NCI-H1694 treated with DMSO at 0.1 percent for 48 hours (cell line): ENCODE results near the gene ZNF839.
"Not testable (repeated sequence)": the region's sequence is repeated elsewhere in the genome, so short reads cannot be mapped to it uniquely, and the experiment has no call there.

Experiments used
- DNase-seq: peaks from one replicate; lab custom pipeline; 2025; lab: John Stamatoyannopoulos, UW

Gene ZNF839

DNA sequence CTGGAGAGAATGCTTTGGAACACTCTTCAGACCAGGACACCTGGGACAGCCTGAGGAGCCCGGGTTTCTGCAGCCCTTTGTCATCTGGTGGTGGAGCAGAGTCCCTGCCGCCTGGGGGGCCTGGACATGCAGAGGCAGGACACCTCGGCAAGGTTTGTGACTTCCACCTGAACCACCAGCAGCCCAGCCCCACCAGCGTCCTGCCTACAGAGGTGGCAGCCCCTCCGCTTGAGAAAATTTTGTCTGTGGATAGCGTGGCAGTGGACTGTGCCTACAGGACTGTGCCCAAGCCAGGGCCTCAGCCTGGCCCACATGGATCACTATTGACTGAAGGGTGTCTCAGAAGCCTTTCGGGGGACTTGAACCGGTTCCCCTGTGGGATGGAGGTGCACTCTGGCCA lies 22.0 kb downstream of the ZNF839 start:
- no peak for DNase-seq

DNA sequence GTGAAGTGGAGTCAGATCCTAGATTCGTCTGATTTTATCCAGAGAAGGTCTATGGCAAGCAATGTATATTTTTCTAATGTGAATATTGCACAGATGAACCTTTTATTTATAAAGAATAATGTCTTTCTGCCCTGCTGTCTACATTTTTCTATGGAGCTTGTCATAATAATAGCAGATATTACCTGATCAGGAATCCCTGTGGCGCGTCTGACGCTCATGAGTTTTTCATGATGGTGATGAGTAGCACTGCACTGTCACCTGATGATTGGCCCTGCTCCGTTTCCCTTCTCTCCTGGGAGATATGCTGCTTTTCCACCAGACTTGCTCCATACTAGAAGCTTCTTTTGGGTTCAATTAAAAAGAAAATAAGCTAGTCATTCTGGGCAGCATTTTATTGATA lies 22.7 kb downstream of the ZNF839 start:
- no peak for DNase-seq

- DNase-seq: no peak
These were observed 24.5 kb downstream of the ZNF839 start for GRCh38 chr14:102344084-102344483.

DNA sequence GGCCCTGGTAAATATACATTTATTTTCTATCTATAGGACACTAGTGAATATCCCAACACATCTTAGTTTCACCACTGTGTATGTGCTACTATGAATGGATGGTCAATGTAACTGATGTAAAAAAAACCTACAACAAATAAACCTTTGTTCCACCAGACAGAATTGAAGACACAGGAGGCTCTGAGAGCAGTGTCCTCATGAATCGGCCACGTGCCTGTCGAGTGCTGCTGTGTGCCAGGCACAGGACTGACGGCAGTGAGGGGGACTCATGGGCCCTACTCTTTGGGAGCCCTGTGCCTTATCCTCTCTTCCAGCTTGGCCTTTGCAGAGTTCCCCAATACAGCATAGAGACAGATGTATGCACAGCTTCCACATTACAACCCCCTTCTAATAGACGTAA lies 24.9 kb downstream of the ZNF839 start:
- no peak for DNase-seq

DNA sequence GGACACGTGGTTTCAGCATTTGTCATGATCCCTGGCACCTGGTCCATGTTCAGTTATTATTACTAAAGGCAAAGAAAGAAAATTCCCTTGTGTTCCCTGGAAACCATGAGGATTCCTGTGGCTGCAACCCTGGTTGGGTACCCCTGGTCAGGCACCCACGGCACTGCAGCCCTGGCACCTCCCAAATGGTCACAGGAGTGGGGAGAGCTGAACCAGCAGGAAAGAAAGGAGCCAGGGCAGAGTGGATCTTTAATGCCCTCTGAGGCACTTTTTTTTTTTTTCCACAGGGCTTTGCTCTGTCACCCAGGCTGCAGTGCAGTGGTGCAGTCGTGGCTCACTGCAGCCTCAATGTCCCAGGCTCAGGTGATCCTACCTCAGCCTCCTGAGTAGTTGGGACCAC lies 25.7 kb downstream of the ZNF839 start:
- no peak for DNase-seq

- DNase-seq: no peak
These were observed 27.1 kb downstream of the ZNF839 start for GRCh38 chr14:102346645-102347044.

DNA sequence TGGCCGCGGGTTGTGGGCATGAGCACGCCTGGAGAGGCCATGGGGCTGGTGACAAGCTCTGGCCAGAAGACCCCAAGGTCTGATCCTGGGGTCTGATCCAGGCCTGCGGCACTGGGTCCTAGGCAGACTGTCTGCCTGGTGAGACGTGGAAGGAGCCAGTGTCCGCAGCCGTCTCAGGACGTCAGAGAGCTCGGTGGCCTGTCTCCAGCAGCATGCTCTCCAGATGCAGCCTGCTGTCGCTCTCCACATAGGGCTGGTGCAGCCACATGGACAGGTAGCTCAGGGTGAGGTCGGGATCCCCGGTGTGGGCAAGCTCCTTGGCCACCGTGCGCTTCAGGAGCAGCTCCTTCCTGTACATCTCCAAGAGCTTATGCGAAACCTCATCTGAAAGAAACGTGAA lies 28.8 kb downstream of the ZNF839 start:
- no peak for DNase-seq

DNA sequence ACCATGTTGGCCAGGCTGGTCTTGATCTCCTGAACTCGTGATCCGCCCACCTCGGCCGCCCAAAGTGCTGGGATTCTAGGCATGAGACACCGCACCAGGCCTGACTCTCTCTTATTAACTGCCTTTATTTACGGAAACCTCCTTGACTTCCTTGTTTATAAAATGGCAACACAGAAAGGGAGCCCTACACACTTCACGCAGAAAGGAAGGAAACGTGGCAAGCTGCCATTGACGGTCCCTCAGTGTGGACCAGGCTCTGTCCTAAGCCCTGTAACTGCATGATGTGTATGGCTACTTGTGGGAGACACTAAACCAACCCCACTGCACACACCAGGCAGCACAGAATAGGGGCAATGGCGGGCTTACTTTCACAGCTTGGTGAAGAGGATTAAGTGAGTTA lies 31.5 kb downstream of the ZNF839 start:
- DNase-seq: no peak

DNA sequence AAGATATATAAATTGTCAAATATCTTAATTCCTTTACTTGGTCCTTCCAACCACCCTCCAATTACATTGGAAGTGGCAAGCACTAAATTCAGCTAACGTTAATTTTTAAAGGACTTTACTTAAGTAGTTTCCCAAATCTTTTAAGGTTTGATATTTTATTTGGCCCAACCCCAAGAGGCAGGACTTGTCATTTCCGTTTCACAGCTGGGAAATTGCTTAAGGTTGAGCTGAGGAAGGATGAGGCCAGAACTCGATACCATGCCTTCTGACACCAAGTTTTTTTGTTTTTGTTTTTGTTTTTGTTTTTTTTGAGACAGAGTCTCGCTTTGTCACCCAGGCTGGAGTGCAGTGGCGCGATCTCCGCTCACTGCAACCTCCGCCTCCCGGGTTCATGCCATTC lies 32.0 kb downstream of the ZNF839 start:
- DNase-seq: not testable (repeated sequence)

GRCh38 chr14:102352213-102352612 lies 32.7 kb downstream of the ZNF839 start:
- DNase-seq: no peak

DNA sequence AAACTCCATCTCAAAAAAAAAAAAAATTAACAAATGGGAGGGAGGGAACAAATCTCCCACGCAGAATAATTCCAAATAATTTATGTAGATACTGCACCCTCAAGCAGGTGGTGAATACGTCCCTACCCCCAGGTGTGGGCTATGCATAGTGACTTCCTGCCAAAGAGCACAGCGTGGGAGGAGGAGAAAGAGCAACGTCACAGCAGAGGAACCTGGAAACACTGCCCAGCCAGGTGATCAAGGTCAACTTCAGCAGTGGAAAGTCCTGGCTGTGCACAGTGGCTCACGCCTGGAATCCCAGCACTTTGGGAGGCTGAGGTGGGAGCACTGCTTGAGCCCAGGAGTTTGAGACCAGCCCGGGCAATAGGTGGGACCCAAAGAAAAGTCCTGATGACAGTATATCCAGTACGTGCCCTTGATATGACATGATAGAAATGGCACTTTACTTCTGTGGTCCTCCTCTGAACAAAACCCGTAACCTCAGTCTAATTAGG lies 33.6 kb downstream of the ZNF839 start:
- no peak for DNase-seq

GRCh38 chr14:102356280-102356679 lies 36.7 kb downstream of the ZNF839 start:
- DNase-seq: no peak

DNA sequence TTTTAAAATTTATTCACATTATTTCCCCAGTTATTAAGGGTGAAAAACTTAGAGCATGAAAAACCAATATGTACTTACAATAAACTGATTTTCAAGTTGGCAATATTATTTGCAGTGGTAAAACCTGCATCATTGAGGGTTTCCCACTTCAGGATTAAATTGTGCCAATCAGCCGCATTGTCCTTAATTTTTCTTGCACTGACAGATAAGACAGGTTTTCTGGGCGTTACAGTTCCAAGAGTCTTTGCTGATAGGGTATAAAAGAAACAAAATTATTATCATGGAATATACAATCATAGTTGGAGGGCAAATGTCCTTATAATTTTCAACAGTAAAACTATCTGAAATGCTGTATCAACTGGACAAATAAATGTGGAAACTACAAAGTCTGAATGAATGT lies 39.8 kb downstream of the ZNF839 start:
- DNase-seq: no peak

- DNase-seq: no peak
These were observed 40.8 kb downstream of the ZNF839 start for GRCh38 chr14:102360388-102360787.

- DNase-seq: no peak
These were observed 42.5 kb downstream of the ZNF839 start for GRCh38 chr14:102362084-102362483.

DNA sequence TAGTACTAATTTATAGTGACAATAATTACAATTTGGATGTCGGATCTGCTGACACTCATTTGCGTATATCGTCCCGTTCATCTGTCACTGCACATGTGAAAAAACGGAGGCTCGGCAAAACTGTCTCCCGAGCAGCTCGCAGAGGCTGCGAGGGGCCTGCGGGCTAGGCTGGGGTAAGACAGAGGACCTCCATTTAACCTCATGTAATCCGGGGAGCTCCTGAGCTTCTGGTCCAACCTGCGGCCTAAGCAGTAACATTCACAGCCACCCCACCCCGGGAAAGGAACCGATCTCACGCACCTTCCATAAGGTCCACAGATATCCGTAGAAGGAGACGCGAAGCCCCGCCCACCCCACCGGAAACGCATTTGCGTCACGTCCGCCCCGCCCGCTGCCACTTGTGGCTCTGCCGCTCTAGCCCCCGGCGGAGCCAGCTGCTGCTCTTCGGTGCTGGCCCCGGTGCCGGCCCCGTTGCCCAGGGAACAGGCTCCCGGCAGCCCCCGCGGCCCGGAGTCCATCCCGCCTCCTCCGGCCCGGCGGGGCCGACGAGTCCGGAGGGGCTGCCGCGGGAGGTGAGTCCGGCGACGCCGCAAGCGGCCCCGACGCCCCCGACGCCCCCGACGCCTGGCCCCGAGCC lies 43.1 kb downstream of the ZNF839 start, which contains the start of the genes CINP and TECPR2:
Gene CINP, minus strand, starts transcription at position 346 of the 637 bp plus-strand sequence. Its CDS starts 39 bp downstream, at position 307.
Gene TECPR2, plus strand, starts transcription at position 397 of the 637 bp plus-strand sequence. CDS start 13,781 bp downstream, outside the sequence.
- DNase-seq: peak; percentile 97

DNA sequence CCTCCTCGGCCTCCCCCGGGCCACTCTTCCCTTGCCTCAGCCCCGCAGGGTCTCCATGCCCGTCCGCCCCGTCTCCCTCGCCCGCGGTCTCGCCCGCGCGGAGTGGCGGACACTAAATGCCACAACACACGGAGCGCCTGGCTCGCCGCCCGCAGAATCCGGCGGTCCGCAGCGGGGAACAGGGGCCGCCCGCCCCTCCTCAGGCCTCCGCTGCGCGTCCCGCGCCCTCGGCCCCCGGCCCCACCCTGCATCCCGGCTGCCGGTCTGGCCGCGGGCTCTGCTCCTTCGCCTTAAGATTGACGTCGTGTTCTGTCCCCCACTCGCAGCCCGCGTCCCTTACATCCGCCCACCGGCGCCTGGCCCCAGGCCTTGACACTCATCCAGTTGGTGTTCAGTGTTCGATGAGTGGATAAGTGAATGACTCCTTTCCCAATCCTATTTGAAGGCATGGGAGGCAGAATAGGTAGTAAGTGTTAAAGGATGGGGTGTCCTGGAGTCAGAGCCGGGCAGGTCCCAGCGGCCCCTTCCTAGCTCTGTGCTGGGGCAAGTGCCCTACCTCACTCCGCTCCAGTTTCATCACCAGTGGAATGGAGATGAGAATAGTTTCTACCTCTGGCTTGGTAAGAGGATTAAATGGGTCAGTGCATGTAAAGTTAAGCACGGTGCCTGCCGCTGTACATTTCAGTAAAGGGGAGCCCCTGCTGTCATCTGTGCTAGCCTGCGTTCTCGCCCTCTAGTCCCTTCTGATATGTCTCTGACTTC lies 43.8 kb downstream of the ZNF839 start:
- no peak for DNase-seq

GRCh38 chr14:102370305-102370809 lies 50.8 kb downstream of the ZNF839 start:
- DNase-seq: no peak

- no peak for DNase-seq
These were observed 51.8 kb downstream of the ZNF839 start for GRCh38 chr14:102371361-102371760.

GRCh38 chr14:102373110-102373509 lies 53.6 kb downstream of the ZNF839 start:
- DNase-seq: no peak

DNA sequence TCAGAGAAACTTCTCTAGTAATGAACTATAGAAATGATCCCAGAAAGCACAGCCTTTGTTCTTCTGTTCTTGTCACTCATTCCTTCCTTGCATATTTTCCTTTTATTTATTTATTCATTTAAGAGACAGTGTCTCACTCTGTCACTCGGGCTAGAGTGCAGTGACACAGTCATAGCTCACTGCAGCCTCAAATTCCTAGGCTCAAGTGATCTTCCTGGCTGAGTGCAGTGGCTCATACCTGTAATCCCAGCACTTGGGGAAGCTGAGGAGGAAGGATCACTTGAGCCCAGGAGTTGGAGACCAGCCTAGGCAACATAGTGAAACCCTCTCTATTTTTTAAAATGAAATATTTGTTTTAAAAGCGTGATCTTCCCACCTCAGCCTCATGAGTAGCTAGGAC lies 54.7 kb downstream of the ZNF839 start:
- DNase-seq: no peak

GRCh38 chr14:102375119-102375518 lies 55.6 kb downstream of the ZNF839 start:
- no peak for DNase-seq

GRCh38 chr14:102377696-102378095 lies 58.1 kb downstream of the ZNF839 start:
- DNase-seq: no peak
